K562 (cell line): ENCODE data around the gene POGZ. TPM values are rescaled to one million over a fixed set of nuclear protein-coding genes. Genes with fewer than 3 reads are reported as not detected.

Experiments used
- ARID1B ChIP-seq: fragments of 450-650 bp; IDR thresholded peaks from 2 replicates; pipeline ENCODE4 v1.6.1; 2016; ENCODE audit warnings: antibody characterized with exemption, mild to moderate bottlenecking, inconsistent platforms
- ARNT ChIP-seq, 2 experiments: fragments of 450-650 bp; IDR thresholded peaks; 2 replicates each; pipeline ENCODE4 v1.6.1; 2016; ENCODE audit warnings: mild to moderate bottlenecking in 1 of 2
- BRD4 ChIP-seq: fragments of 200-600 bp; sonication (generic); IDR thresholded peaks from 2 replicates; pipeline ENCODE4 v1.6.1; 2017; ENCODE audit warnings: inconsistent platforms
- DIDO1 ChIP-seq: fragments of 450-650 bp; IDR thresholded peaks from 2 replicates; pipeline ENCODE4 v1.6.1; 2016; ENCODE audit warnings: low read depth, missing biosample characterization, missing genetic modification characterization
- GTF2B ChIP-seq: IDR thresholded peaks from 2 replicates; pipeline ENCODE4 v1.6.1; 2011; ENCODE audit not compliant: insufficient read length; ENCODE audit errors: extremely low read depth
- HMG20A ChIP-seq: fragments of 450-650 bp; formaldehyde crosslinking; conservative IDR thresholded peaks from 2 replicates; pipeline ENCODE4 v1.4.0; 2020; ENCODE audit warnings: mild to moderate bottlenecking, mixed read lengths
- KAT7 ChIP-seq: sonication (generic); formaldehyde crosslinking; IDR thresholded peaks from 2 replicates; pipeline ENCODE4 v1.8.0; 2022; ENCODE audit warnings: missing genetic modification reagents, mild to moderate bottlenecking, borderline replicate concordance
- NBN ChIP-seq: fragments of 450-650 bp; IDR thresholded peaks from 2 replicates; pipeline ENCODE4 v1.6.1; 2016; ENCODE audit warnings: low read depth, mild to moderate bottlenecking
- RNF219 ChIP-seq: fragments of 250-450 bp; sonication (Bioruptor Pico); IDR thresholded peaks from 2 replicates; pipeline ENCODE4 v1.5.0; 2022; ENCODE audit warnings: mild to moderate bottlenecking
- TEAD4 ChIP-seq, 2 experiments: sonication (generic) in 1 of 2; formaldehyde crosslinking in 1 of 2; IDR thresholded peaks; 2 replicates each; pipeline versions ENCODE4 v1.6.1 to v1.8.0; 2012 to 2022; ENCODE audit warnings: borderline replicate concordance in 1 of 2, inconsistent platforms in 1 of 2, low read length in 1 of 2, mild to moderate bottlenecking in 1 of 2, missing genetic modification reagents in 1 of 2
- ZNF644 ChIP-seq: fragments of 200-800 bp; sonication (Bioruptor generic); IDR thresholded peaks from 2 replicates; pipeline ENCODE4 v1.6.1; 2016; ENCODE audit warnings: low read depth, missing genetic modification characterization, missing compliant biosample characterization
- polyA plus RNA-seq, 8 experiments: library from polyadenylated mRNA; depleted of rRNA in 4 of 8; stranded (reverse) in 5 of 8; unstranded in 3 of 8; fragments of >200 nt; fragmentation: Nextera tagmentation in 2 of 8; fragmentation: Illumina TruSeq in 1 of 8; extraction: Ambion mirVana in 2 of 8; extraction: Trizol in 1 of 8; gene quantifications; 2 replicates each; pipeline versions ENCODE4 v1.2.1 to v1.2.3, GENCODE V29; 2011 to 2014; ENCODE audit warnings: inconsistent platforms in 1 of 8, missing spikeins in 1 of 8
- total RNA-seq, 7 experiments: library from RNA; depleted of rRNA in 6 of 7; stranded (reverse); fragments of >200 nt in 6 of 7; fragmentation: Illumina TruSeq in 2 of 7; extraction: Trizol in 2 of 7; gene quantifications; 2 replicates each; pipeline versions ENCODE4 v1.2.1 to v1.2.3, GENCODE V29; 2011 to 2021; ENCODE audit warnings: low replicate concordance in 1 of 7
- TF ChIP-seq, protein P1 (sequence below): sonication (generic); formaldehyde crosslinking; IDR thresholded peaks from 2 replicates; pipeline ENCODE4 v1.8.1; 2023; ENCODE audit warnings: missing genetic modification reagents, mild to moderate bottlenecking, borderline replicate concordance
- TF ChIP-seq, protein P2 (sequence below), 3 experiments: IDR thresholded peaks in 2 of 3; conservative IDR thresholded peaks in 1 of 3; 2 replicates each; pipeline ENCODE4 v1.5.1; 2011 to 2012; ENCODE audit warnings: low read length in 3 of 3, mild to moderate bottlenecking in 3 of 3, control low read depth in 2 of 3, improper control_type of control experiment in 1 of 3, inconsistent platforms in 1 of 3, low read depth in 1 of 3, mixed read lengths in 1 of 3, moderate library complexity in 1 of 3; ENCODE audit not compliant: insufficient read depth in 2 of 3
- TF ChIP-seq, protein P3 (sequence below): sonication (generic); formaldehyde crosslinking; IDR thresholded peaks from 2 replicates; pipeline ENCODE4 v1.8.1; 2023; ENCODE audit warnings: mild to moderate bottlenecking, missing genetic modification reagents
- TF ChIP-seq, protein P4 (sequence below): fragments of 200-800 bp; sonication (Bioruptor generic); IDR thresholded peaks from 2 replicates; pipeline ENCODE4 v1.6.1; 2017; ENCODE audit warnings: missing genetic modification characterization, missing compliant biosample characterization

POGZ gene
- total and polyA plus RNA-seq, 9 of the 15 experiments (the other 6 are each of a cell fraction or from before 2014, with no cell fraction given): 9.4 to 40.6 (median 21.6) TPM

GRCh38 chr1:151492120-151492519 lies 32.8 kb upstream of the POGZ start (continued):
- TF ChIP-seq, protein P1, sequence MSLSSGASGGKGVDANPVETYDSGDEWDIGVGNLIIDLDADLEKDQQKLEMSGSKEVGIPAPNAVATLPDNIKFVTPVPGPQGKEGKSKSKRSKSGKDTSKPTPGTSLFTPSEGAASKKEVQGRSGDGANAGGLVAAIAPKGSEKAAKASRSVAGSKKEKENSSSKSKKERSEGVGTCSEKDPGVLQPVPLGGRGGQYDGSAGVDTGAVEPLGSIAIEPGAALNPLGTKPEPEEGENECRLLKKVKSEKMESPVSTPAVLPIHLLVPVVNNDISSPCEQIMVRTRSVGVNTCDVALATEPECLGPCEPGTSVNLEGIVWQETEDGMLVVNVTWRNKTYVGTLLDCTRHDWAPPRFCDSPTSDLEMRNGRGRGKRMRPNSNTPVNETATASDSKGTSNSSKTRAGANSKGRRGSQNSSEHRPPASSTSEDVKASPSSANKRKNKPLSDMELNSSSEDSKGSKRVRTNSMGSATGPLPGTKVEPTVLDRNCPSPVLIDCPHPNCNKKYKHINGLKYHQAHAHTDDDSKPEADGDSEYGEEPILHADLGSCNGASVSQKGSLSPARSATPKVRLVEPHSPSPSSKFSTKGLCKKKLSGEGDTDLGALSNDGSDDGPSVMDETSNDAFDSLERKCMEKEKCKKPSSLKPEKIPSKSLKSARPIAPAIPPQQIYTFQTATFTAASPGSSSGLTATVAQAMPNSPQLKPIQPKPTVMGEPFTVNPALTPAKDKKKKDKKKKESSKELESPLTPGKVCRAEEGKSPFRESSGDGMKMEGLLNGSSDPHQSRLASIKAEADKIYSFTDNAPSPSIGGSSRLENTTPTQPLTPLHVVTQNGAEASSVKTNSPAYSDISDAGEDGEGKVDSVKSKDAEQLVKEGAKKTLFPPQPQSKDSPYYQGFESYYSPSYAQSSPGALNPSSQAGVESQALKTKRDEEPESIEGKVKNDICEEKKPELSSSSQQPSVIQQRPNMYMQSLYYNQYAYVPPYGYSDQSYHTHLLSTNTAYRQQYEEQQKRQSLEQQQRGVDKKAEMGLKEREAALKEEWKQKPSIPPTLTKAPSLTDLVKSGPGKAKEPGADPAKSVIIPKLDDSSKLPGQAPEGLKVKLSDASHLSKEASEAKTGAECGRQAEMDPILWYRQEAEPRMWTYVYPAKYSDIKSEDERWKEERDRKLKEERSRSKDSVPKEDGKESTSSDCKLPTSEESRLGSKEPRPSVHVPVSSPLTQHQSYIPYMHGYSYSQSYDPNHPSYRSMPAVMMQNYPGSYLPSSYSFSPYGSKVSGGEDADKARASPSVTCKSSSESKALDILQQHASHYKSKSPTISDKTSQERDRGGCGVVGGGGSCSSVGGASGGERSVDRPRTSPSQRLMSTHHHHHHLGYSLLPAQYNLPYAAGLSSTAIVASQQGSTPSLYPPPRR (CRISPR knock-in tag): no peak
- TF ChIP-seq TEAD4 (IDR thresholded peaks at IDR 0.05; ENCODE audit: low read length): peak; percentile 68
- TF ChIP-seq TEAD4 (CRISPR knock-in tag; IDR thresholded peaks at IDR 0.05; ENCODE audit: borderline replicate concordance): no peak
- 0 out of 2 replicates have a peak, but pooled peaks have one; percentile 49 for TF ChIP-seq NBN
- peak; percentile 77 for TF ChIP-seq ARID1B
- TF ChIP-seq, protein P2, sequence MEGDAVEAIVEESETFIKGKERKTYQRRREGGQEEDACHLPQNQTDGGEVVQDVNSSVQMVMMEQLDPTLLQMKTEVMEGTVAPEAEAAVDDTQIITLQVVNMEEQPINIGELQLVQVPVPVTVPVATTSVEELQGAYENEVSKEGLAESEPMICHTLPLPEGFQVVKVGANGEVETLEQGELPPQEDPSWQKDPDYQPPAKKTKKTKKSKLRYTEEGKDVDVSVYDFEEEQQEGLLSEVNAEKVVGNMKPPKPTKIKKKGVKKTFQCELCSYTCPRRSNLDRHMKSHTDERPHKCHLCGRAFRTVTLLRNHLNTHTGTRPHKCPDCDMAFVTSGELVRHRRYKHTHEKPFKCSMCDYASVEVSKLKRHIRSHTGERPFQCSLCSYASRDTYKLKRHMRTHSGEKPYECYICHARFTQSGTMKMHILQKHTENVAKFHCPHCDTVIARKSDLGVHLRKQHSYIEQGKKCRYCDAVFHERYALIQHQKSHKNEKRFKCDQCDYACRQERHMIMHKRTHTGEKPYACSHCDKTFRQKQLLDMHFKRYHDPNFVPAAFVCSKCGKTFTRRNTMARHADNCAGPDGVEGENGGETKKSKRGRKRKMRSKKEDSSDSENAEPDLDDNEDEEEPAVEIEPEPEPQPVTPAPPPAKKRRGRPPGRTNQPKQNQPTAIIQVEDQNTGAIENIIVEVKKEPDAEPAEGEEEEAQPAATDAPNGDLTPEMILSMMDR (IDR thresholded peaks at IDR 0.05 in 2 of 3, conservative IDR thresholded peaks at IDR 0.05 in 1 of 3; ENCODE audit: insufficient read depth in 2 of 3, low read depth in 1 of 3, low read length in 3 of 3): no peak
- no peak for TF ChIP-seq RNF219 (CRISPR knock-in tag)
- TF ChIP-seq, protein P3, sequence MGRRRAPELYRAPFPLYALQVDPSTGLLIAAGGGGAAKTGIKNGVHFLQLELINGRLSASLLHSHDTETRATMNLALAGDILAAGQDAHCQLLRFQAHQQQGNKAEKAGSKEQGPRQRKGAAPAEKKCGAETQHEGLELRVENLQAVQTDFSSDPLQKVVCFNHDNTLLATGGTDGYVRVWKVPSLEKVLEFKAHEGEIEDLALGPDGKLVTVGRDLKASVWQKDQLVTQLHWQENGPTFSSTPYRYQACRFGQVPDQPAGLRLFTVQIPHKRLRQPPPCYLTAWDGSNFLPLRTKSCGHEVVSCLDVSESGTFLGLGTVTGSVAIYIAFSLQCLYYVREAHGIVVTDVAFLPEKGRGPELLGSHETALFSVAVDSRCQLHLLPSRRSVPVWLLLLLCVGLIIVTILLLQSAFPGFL (CRISPR knock-in tag): no peak
- TF ChIP-seq ARNT (IDR thresholded peaks at IDR 0.05): no peak
- no peak for TF ChIP-seq DIDO1 (tag)
- TF ChIP-seq HMG20A: no peak
- TF ChIP-seq KAT7 (CRISPR knock-in tag): no peak
- TF ChIP-seq, protein P4, sequence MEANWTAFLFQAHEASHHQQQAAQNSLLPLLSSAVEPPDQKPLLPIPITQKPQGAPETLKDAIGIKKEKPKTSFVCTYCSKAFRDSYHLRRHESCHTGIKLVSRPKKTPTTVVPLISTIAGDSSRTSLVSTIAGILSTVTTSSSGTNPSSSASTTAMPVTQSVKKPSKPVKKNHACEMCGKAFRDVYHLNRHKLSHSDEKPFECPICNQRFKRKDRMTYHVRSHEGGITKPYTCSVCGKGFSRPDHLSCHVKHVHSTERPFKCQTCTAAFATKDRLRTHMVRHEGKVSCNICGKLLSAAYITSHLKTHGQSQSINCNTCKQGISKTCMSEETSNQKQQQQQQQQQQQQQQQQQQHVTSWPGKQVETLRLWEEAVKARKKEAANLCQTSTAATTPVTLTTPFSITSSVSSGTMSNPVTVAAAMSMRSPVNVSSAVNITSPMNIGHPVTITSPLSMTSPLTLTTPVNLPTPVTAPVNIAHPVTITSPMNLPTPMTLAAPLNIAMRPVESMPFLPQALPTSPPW (CRISPR knock-in tag): peak; percentile 14; the same call in 1 of the 2 replicates
- TF ChIP-seq GTF2B: no peak
- no peak for TF ChIP-seq BRD4
- no peak for TF ChIP-seq ZNF644 (tag)
